HEK293 (cell line): ENCODE data around the gene PGBD5.
A peak's percentile ranks its signal among the peaks of the same experiment; 100 is the strongest.

Experiments used
- CTCF ChIA-PET: fragments of 350-600 bp; formaldehyde crosslinking; extraction: SDS; loops from one replicate; lab custom pipeline; 2021; ENCODE audit warnings: antibody characterized with exemption; lab: Yijun Ruan, JAX
- POLR2A ChIA-PET: fragments of 300-600 bp; formaldehyde crosslinking; extraction: SDS; loops from one replicate; lab custom pipeline; 2020; ENCODE audit warnings: antibody characterized with exemption, inconsistent platforms; lab: Yijun Ruan, JAX
- H3K27ac ChIP-seq: fragments of 200-500 bp; sonication (Bioruptor generic); 2 replicates; pipeline ENCODE4 v1.5.1; 2014; ENCODE audit warnings: low read depth, low read length, control low read depth, inconsistent platforms; ENCODE audit errors: extremely low read depth
- H3K36me3 ChIP-seq, 2 experiments: fragments of 200-500 bp in 1 of 2; sonication (Bioruptor generic) in 1 of 2; 1 replicate in 1 of 2; 2 replicates in 1 of 2; pipeline ENCODE4 v1.5.1; 2014 to 2017; ENCODE audit warnings: inconsistent platforms in 2 of 2, low read length in 2 of 2; ENCODE audit not compliant: control insufficient read depth in 2 of 2, insufficient read depth in 1 of 2
- H3K4me1 ChIP-seq: fragments of 200-500 bp; sonication (Bioruptor generic); 2 replicates; pipeline ENCODE4 v1.5.1; 2014; ENCODE audit warnings: mild to moderate bottlenecking, low read length, inconsistent platforms; ENCODE audit not compliant: control insufficient read depth, insufficient read depth
- H3K4me3 ChIP-seq: 2 replicates; pipeline ENCODE4 v1.5.1; 2011; ENCODE audit warnings: low read depth, mild to moderate bottlenecking, control low read depth, low read length, moderate library complexity
- H3K9me3 ChIP-seq: fragments of 200-500 bp; sonication (Bioruptor generic); 2 replicates; pipeline ENCODE4 v1.5.1; 2014; ENCODE audit warnings: low read depth, low read length, inconsistent platforms; ENCODE audit not compliant: control insufficient read depth, insufficient read depth
- BCL11A ChIP-seq: fragments of 450-650 bp; formaldehyde crosslinking; IDR thresholded peaks from 2 replicates; pipeline ENCODE4 v1.5.1; 2016; ENCODE audit warnings: low read depth, missing biosample characterization, missing genetic modification characterization
- HOXA7 ChIP-seq: sonication (generic); formaldehyde crosslinking; IDR thresholded peaks from 2 replicates; pipeline ENCODE4 v1.8.1; 2022; ENCODE audit warnings: missing genetic modification reagents, borderline replicate concordance
- MYNN ChIP-seq: fragments of 450-650 bp; formaldehyde crosslinking; IDR thresholded peaks from 2 replicates; pipeline ENCODE4 v1.5.1; 2016; ENCODE audit warnings: missing biosample characterization, missing genetic modification characterization, borderline replicate concordance
- OVOL3 ChIP-seq: fragments of 450-650 bp; formaldehyde crosslinking; IDR thresholded peaks from 2 replicates; pipeline ENCODE4 v1.5.1; 2016; ENCODE audit warnings: missing biosample characterization, missing genetic modification characterization
- WT1 ChIP-seq: fragments of 450-650 bp; formaldehyde crosslinking; IDR thresholded peaks from 2 replicates; pipeline ENCODE4 v1.5.1; 2016; ENCODE audit warnings: missing biosample characterization, missing genetic modification characterization
- ZBTB8A ChIP-seq: fragments of 450-650 bp; formaldehyde crosslinking; IDR thresholded peaks from 2 replicates; pipeline ENCODE4 v1.5.1; 2016; ENCODE audit warnings: missing biosample characterization, missing genetic modification characterization
- ZNF175 ChIP-seq: fragments of 450-650 bp; formaldehyde crosslinking; IDR thresholded peaks from 2 replicates; pipeline ENCODE4 v1.5.1; 2016; ENCODE audit warnings: missing biosample characterization, missing genetic modification characterization
- ZNF223 ChIP-seq: fragments of 450-650 bp; formaldehyde crosslinking; IDR thresholded peaks from 2 replicates; pipeline ENCODE4 v1.5.1; 2016; ENCODE audit warnings: missing biosample characterization, missing genetic modification characterization
- ZNF292 ChIP-seq: fragments of 450-650 bp; formaldehyde crosslinking; IDR thresholded peaks from 2 replicates; pipeline ENCODE4 v1.5.1; 2016; ENCODE audit warnings: low read depth, missing biosample characterization, missing genetic modification characterization, borderline replicate concordance
- ZNF335 ChIP-seq: fragments of 450-650 bp; formaldehyde crosslinking; conservative IDR thresholded peaks from 2 replicates; pipeline ENCODE4 v1.5.1; 2016; ENCODE audit warnings: missing biosample characterization, missing genetic modification characterization
- ZNF391 ChIP-seq: fragments of 450-650 bp; formaldehyde crosslinking; IDR thresholded peaks from 2 replicates; pipeline ENCODE4 v1.5.1; 2016; ENCODE audit warnings: low read depth, missing biosample characterization, missing genetic modification characterization, borderline replicate concordance
- ZNF521 ChIP-seq: fragments of 450-650 bp; formaldehyde crosslinking; IDR thresholded peaks from 2 replicates; pipeline ENCODE4 v1.5.1; 2017; ENCODE audit warnings: missing biosample characterization, mild to moderate bottlenecking, missing genetic modification characterization
- ZSCAN16 ChIP-seq: fragments of 450-650 bp; formaldehyde crosslinking; IDR thresholded peaks from 2 replicates; pipeline ENCODE4 v1.5.1; 2016; ENCODE audit warnings: missing biosample characterization, missing genetic modification characterization
- TF ChIP-seq, protein P1 (sequence below): fragments of 450-650 bp; formaldehyde crosslinking; IDR thresholded peaks from 2 replicates; pipeline ENCODE4 v1.5.1; 2016; ENCODE audit warnings: missing biosample characterization, missing genetic modification characterization, low read depth
- TF ChIP-seq, protein P2 (sequence below): fragments of 450-650 bp; formaldehyde crosslinking; IDR thresholded peaks from 2 replicates; pipeline ENCODE4 v1.5.1; 2017; ENCODE audit warnings: missing biosample characterization, missing genetic modification characterization
- TF ChIP-seq, protein P3 (sequence below): fragments of 450-650 bp; formaldehyde crosslinking; IDR thresholded peaks from 2 replicates; pipeline ENCODE4 v1.5.1; 2016; ENCODE audit warnings: missing biosample characterization, missing genetic modification characterization
- TF ChIP-seq, protein P4 (sequence below): fragments of 450-650 bp; formaldehyde crosslinking; IDR thresholded peaks from 2 replicates; pipeline ENCODE4 v1.5.1; 2016; ENCODE audit warnings: missing biosample characterization, missing genetic modification characterization

The PGBD5 gene

GRCh38 chr1:230414102-230414501 is 12.0 kb downstream of the PGBD5 start (continued):
- TF ChIP-seq, protein P1, sequence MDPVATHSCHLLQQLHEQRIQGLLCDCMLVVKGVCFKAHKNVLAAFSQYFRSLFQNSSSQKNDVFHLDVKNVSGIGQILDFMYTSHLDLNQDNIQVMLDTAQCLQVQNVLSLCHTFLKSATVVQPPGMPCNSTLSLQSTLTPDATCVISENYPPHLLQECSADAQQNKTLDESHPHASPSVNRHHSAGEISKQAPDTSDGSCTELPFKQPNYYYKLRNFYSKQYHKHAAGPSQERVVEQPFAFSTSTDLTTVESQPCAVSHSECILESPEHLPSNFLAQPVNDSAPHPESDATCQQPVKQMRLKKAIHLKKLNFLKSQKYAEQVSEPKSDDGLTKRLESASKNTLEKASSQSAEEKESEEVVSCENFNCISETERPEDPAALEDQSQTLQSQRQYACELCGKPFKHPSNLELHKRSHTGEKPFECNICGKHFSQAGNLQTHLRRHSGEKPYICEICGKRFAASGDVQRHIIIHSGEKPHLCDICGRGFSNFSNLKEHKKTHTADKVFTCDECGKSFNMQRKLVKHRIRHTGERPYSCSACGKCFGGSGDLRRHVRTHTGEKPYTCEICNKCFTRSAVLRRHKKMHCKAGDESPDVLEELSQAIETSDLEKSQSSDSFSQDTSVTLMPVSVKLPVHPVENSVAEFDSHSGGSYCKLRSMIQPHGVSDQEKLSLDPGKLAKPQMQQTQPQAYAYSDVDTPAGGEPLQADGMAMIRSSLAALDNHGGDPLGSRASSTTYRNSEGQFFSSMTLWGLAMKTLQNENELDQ: no peak
- TF ChIP-seq ZNF175 (tag by site-specific recombination) (no peak), ZNF223 (no peak), ZNF292 (tag by site-specific recombination) (no peak), HOXA7 (CRISPR knock-in tag) (no peak), MYNN (tag by site-specific recombination) (no peak)
- TF ChIP-seq, protein P2, sequence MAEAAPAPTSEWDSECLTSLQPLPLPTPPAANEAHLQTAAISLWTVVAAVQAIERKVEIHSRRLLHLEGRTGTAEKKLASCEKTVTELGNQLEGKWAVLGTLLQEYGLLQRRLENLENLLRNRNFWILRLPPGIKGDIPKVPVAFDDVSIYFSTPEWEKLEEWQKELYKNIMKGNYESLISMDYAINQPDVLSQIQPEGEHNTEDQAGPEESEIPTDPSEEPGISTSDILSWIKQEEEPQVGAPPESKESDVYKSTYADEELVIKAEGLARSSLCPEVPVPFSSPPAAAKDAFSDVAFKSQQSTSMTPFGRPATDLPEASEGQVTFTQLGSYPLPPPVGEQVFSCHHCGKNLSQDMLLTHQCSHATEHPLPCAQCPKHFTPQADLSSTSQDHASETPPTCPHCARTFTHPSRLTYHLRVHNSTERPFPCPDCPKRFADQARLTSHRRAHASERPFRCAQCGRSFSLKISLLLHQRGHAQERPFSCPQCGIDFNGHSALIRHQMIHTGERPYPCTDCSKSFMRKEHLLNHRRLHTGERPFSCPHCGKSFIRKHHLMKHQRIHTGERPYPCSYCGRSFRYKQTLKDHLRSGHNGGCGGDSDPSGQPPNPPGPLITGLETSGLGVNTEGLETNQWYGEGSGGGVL (tag by site-specific recombination): no peak

GRCh38 chr1:230413061-230413460 is 13.1 kb downstream of the PGBD5 start:
- Histone ChIP-seq H3K36me3 (no peaks in the 10 kb centered on the region), H3K4me3 (no peak overlapping the region), H3K27ac (no peak overlapping the region), H3K4me1 (no peaks in the 10 kb centered on the region), H3K9me3 (no peaks in the 10 kb centered on the region)
- TF ChIP-seq ZBTB8A (tag by site-specific recombination) (no peak), ZNF335 (tag by site-specific recombination) (no peak), ZNF521 (tag by site-specific recombination) (no peak), BCL11A (tag by site-specific recombination) (no peak), OVOL3 (tag by site-specific recombination) (no peak), ZNF391 (no peak), WT1 (tag by site-specific recombination) (no peak), ZSCAN16 (tag by site-specific recombination) (no peak)
- TF ChIP-seq, protein P3, sequence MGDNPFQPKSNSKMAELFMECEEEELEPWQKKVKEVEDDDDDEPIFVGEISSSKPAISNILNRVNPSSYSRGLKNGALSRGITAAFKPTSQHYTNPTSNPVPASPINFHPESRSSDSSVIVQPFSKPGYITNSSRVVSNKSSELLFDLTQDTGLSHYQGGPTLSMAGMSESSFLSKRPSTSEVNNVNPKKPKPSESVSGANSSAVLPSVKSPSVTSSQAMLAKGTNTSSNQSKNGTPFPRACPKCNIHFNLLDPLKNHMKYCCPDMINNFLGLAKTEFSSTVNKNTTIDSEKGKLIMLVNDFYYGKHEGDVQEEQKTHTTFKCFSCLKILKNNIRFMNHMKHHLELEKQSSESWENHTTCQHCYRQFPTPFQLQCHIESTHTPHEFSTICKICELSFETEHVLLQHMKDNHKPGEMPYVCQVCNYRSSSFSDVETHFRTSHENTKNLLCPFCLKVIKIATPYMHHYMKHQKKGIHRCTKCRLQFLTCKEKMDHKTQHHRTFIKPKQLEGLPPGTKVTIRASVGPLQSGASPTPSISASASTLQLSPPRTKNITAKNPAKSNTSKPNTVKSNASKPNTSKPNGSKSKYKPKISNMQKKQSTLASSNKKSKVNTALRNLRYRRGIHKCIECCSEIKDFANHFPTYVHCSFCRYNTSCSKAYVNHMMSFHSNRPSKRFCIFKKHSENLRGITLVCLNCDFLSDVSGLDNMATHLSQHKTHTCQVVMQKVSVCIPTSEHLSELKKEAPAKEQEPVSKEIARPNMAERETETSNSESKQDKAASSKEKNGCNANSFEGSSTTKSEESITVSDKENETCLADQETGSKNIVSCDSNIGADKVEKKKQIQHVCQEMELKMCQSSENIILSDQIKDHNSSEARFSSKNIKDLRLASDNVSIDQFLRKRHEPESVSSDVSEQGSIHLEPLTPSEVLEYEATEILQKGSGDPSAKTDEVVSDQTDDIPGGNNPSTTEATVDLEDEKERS (tag by site-specific recombination): no peak
- CTCF ChIA-PET: interaction anchor here (0.6 kb wide), 1 partner anchor 460 kb away, joined by 6 read pairs; no protein-coding TSS in a partner anchor
- POLR2A ChIA-PET: no interaction called here

- CTCF ChIA-PET: interaction anchor here (0.6 to 1.3 kb wide), 3 partner anchors 11 to 66 kb away, joined by 3 to 4 read pairs (median 3); no protein-coding TSS in a partner anchor
- TF ChIP-seq ZSCAN16 (tag by site-specific recombination): no peak
- TF ChIP-seq, protein P4, sequence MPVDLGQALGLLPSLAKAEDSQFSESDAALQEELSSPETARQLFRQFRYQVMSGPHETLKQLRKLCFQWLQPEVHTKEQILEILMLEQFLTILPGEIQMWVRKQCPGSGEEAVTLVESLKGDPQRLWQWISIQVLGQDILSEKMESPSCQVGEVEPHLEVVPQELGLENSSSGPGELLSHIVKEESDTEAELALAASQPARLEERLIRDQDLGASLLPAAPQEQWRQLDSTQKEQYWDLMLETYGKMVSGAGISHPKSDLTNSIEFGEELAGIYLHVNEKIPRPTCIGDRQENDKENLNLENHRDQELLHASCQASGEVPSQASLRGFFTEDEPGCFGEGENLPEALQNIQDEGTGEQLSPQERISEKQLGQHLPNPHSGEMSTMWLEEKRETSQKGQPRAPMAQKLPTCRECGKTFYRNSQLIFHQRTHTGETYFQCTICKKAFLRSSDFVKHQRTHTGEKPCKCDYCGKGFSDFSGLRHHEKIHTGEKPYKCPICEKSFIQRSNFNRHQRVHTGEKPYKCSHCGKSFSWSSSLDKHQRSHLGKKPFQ (tag by site-specific recombination): 0 out of 2 replicates have a peak, but pooled peaks have one; percentile 20
- POLR2A ChIA-PET: no interaction called here
- Histone ChIP-seq H3K4me1 (no peaks in the 10 kb centered on the region), H3K9me3 (no peaks in the 10 kb centered on the region), H3K4me3 (no peak overlapping the region), H3K36me3 (no peaks in the 10 kb centered on the region), H3K27ac (no peak overlapping the region)
Measured at GRCh38 chr1:230408971-230409370, 17.2 kb downstream of the PGBD5 start.
